ENCODE measurements around the gene TSPAN5.

DNA sequence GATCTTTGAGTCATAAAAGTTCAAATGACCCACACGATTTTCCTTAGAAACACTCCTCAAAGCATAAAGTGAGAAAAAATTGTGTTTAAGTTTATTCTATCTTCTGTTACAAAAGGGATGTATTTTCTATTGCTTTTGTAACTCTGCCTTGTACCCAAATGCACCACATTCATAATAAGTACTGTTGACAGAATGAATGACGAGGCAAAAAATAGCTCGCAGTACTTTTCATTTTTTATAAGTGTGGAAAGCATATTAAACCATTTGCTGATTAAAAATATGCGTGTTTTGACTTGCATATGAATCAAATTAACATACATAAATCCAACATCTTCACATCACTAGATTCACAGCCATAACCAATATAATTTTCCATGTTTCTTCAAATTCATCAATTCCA lies 11.2 kb upstream of the TSPAN5 start:
- TF ChIP-seq, protein P1, sequence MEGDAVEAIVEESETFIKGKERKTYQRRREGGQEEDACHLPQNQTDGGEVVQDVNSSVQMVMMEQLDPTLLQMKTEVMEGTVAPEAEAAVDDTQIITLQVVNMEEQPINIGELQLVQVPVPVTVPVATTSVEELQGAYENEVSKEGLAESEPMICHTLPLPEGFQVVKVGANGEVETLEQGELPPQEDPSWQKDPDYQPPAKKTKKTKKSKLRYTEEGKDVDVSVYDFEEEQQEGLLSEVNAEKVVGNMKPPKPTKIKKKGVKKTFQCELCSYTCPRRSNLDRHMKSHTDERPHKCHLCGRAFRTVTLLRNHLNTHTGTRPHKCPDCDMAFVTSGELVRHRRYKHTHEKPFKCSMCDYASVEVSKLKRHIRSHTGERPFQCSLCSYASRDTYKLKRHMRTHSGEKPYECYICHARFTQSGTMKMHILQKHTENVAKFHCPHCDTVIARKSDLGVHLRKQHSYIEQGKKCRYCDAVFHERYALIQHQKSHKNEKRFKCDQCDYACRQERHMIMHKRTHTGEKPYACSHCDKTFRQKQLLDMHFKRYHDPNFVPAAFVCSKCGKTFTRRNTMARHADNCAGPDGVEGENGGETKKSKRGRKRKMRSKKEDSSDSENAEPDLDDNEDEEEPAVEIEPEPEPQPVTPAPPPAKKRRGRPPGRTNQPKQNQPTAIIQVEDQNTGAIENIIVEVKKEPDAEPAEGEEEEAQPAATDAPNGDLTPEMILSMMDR (conservative IDR thresholded peaks at IDR 0.05) = no peak
- TF ChIP-seq ZFX (IDR thresholded peaks at IDR 0.05) = no peak
